ENCODE data around the gene ZFP64.

ZFP64 gene

GRCh38 chr20:52240802-52241201 is 49.2 kb upstream of the ZFP64 start:
- Histone ChIP-seq H3K36me3 (ENCODE audit: control insufficient read depth in 2 of 2, insufficient read depth in 1 of 2, low read length in 2 of 2) (no peaks in the 10 kb centered on the region), H3K27ac (ENCODE audit: extremely low read depth, low read depth, low read length) (no peak overlapping the region), H3K4me1 (ENCODE audit: control insufficient read depth, insufficient read depth, low read length) (no peaks in the 10 kb centered on the region), H3K4me3 (ENCODE audit: low read depth, low read length) (no peak overlapping the region), H3K9me3 (ENCODE audit: control insufficient read depth, insufficient read depth, low read depth, low read length) (no peaks in the 10 kb centered on the region)
- ChIA-PET POLR2A (no interaction called here), CTCF (interaction anchor here (0.7 to 1.2 kb wide), 2 partner anchors 72 to 1302 kb away, joined by 3 to 5 read pairs; no protein-coding TSS in a partner anchor)
- no peak for TF ChIP-seq ZNF302 (tag by site-specific recombination; IDR thresholded peaks at IDR 0.05; ENCODE audit: low read depth)
- no peak for TF ChIP-seq ZFP41 (tag by site-specific recombination; IDR thresholded peaks at IDR 0.05; ENCODE audit: borderline replicate concordance)
- TF ChIP-seq REST (tag by site-specific recombination; IDR thresholded peaks at IDR 0.05), result no peak
- no peak for TF ChIP-seq HIC1 (tag by site-specific recombination; IDR thresholded peaks at IDR 0.05)
- TF ChIP-seq ZNF37A (tag by site-specific recombination; IDR thresholded peaks at IDR 0.05), result peak; percentile 97

GRCh38 chr20:52239102-52239501 is 47.5 kb upstream of the ZFP64 start:
- Histone ChIP-seq H3K27ac (ENCODE audit: extremely low read depth, low read depth, low read length) (no peak overlapping the region), H3K9me3 (ENCODE audit: control insufficient read depth, insufficient read depth, low read depth, low read length) (no peaks in the 10 kb centered on the region), H3K4me3 (ENCODE audit: low read depth, low read length) (no peak overlapping the region), H3K4me1 (ENCODE audit: control insufficient read depth, insufficient read depth, low read length) (no peaks in the 10 kb centered on the region), H3K36me3 (ENCODE audit: control insufficient read depth in 2 of 2, insufficient read depth in 1 of 2, low read length in 2 of 2) (no peaks in the 10 kb centered on the region)
- CTCF ChIA-PET, result interaction anchor here (0.6 kb wide), 1 partner anchor 1250 kb away, joined by 4 read pairs; no protein-coding TSS in a partner anchor
- POLR2A ChIA-PET, result no interaction called here
- TF ChIP-seq ZNF549 (tag by site-specific recombination; IDR thresholded peaks at IDR 0.05) (no peak), ZNF626 (tag by site-specific recombination; IDR thresholded peaks at IDR 0.05) (no peak), ZNF174 (tag by site-specific recombination; IDR thresholded peaks at IDR 0.05) (no peak), ZNF202 (tag by site-specific recombination; IDR thresholded peaks at IDR 0.05; ENCODE audit: borderline replicate concordance) (no peak), SCRT2 (tag by site-specific recombination; IDR thresholded peaks at IDR 0.05) (no peak), ZNF501 (tag by site-specific recombination; IDR thresholded peaks at IDR 0.05) (no peak), ZNF580 (tag by site-specific recombination; IDR thresholded peaks at IDR 0.05) (no peak), KLF7 (tag by site-specific recombination; IDR thresholded peaks at IDR 0.05; ENCODE audit: borderline replicate concordance) (no peak), ZNF211 (tag by site-specific recombination; IDR thresholded peaks at IDR 0.05; ENCODE audit: low read depth) (no peak), ZNF521 (tag by site-specific recombination; IDR thresholded peaks at IDR 0.05) (no peak), ZNF324 (tag by site-specific recombination; IDR thresholded peaks at IDR 0.05) (no peak), SCRT1 (tag by site-specific recombination; IDR thresholded peaks at IDR 0.05; ENCODE audit: borderline replicate concordance) (no peak), ZNF830 (tag by site-specific recombination; IDR thresholded peaks at IDR 0.05; ENCODE audit: low read depth) (no peak), ZNF148 (tag by site-specific recombination; IDR thresholded peaks at IDR 0.05; ENCODE audit: borderline replicate concordance) (no peak), ZFP37 (tag by site-specific recombination; IDR thresholded peaks at IDR 0.05) (no peak), ZNF274 (IDR thresholded peaks at IDR 0.05; ENCODE audit: low read length) (no peak), ZNF274 (tag by site-specific recombination; IDR thresholded peaks at IDR 0.05; ENCODE audit: borderline replicate concordance) (no peak), GLIS1 (tag by site-specific recombination; IDR thresholded peaks at IDR 0.05) (no peak), PRDM4 (tag by site-specific recombination; IDR thresholded peaks at IDR 0.05) (no peak), ZNF529 (tag by site-specific recombination; IDR thresholded peaks at IDR 0.05; ENCODE audit: insufficient replicate concordance) (no peak)

Measured in HEK293 (cell line).